ENCODE data around the gene CSE1L. TPM values are rescaled to one million over a fixed set of nuclear protein-coding genes. Genes with fewer than 3 reads are reported as not detected.

Gene CSE1L
- polyA plus RNA-seq, 1 of the 3 experiments (the other 2 are of a cell fraction): 18.8 TPM

GRCh38 chr20:49140411-49140810 lies 94.3 kb downstream of the CSE1L start:
- Histone ChIP-seq H3K36me3 (replicated peaks in 1 of 2; ENCODE audit: control insufficient read depth in 1 of 2, insufficient read depth in 2 of 2, low read length in 1 of 2) (peaks cover 16 to 39% of the 10 kb centered on the region in 2 experiments), H3K27me3 (ENCODE audit: insufficient read depth) (no peaks in the 10 kb centered on the region), H4K20me1 (ENCODE audit: insufficient read depth) (peaks cover 6% of the 10 kb centered on the region), H3K4me2 (no peak overlapping the region), H3K4me3 (ENCODE audit: low read depth in 2 of 2, low read length in 1 of 2) (no peak overlapping the region), H2AFZ (ENCODE audit: low read depth) (no peak overlapping the region), H3F3A (replicated peaks; ENCODE audit: insufficient read depth) (peaks cover 14% of the 10 kb centered on the region), H3K79me2 (ENCODE audit: insufficient read depth) (peaks cover 88% of the 10 kb centered on the region), H3K9me2 (no peaks in the 10 kb centered on the region), H3K27ac (ENCODE audit: low read depth in 2 of 2, low read length in 1 of 2) (peak overlapping the region in 1 of 2 experiments; percentile 7; a peak in 1 of 4 replicates), H3K9ac (no peak overlapping the region), H3K4me1 (ENCODE audit: control insufficient read depth in 1 of 2, insufficient read depth in 2 of 2, low read depth in 1 of 2, low read length in 1 of 2) (no peaks in the 10 kb centered on the region), H3K9me3 (no peaks in the 10 kb centered on the region)
- ChIA-PET POLR2A (no interaction called here), CTCF (interaction anchor here (3.5 kb wide), 1 partner anchor 77 kb away, joined by 26 read pairs; no protein-coding TSS in a partner anchor)
- DNase-seq: no peak
- TF ChIP-seq EP300 (IDR thresholded peaks at IDR 0.05; ENCODE audit: borderline replicate concordance in 1 of 2, low read depth in 1 of 2, low read length in 1 of 2) (no peak), PBX3 (IDR thresholded peaks at IDR 0.05) (peak; percentile 21; the same call in 1 of the 2 replicates), EZH2phosphoT487 (IDR thresholded peaks at IDR 0.05; ENCODE audit: borderline replicate concordance, low read depth) (no peak), TCF12 (IDR thresholded peaks at IDR 0.05) (no peak), ELF1 (IDR thresholded peaks at IDR 0.05) (no peak), TAF1 (IDR thresholded peaks at IDR 0.05; ENCODE audit: borderline replicate concordance, low read depth, low read length) (no peak), NFIC (IDR thresholded peaks at IDR 0.05; ENCODE audit: borderline replicate concordance) (no peak), GABPA (IDR thresholded peaks at IDR 0.05; ENCODE audit: low read depth) (no peak)
- TF ChIP-seq, protein P1, sequence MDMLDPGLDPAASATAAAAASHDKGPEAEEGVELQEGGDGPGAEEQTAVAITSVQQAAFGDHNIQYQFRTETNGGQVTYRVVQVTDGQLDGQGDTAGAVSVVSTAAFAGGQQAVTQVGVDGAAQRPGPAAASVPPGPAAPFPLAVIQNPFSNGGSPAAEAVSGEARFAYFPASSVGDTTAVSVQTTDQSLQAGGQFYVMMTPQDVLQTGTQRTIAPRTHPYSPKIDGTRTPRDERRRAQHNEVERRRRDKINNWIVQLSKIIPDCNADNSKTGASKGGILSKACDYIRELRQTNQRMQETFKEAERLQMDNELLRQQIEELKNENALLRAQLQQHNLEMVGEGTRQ (IDR thresholded peaks at IDR 0.05; ENCODE audit: borderline replicate concordance, low read depth, low read length): no peak
- 90% methylated on average over 2 of the region's 2 CpGs for WGBS (ENCODE audit: low lambda C conversion rate)

GRCh38 chr20:49140834-49141233 lies 94.7 kb downstream of the CSE1L start:
- peaks cover 14% of the 10 kb centered on the region for H3F3A ChIP-seq (replicated peaks; ENCODE audit: insufficient read depth)
- no peak overlapping the region for H3K9ac ChIP-seq
- no peak overlapping the region for H3K4me3 ChIP-seq (ENCODE audit: low read depth in 2 of 2, low read length in 1 of 2)
- H3K9me2 ChIP-seq: no peaks in the 10 kb centered on the region
- no peak overlapping the region for H3K4me2 ChIP-seq
- ChIA-PET CTCF (interaction anchor here (0.5 kb wide), 1 partner anchor 15 kb away, joined by 3 read pairs; no protein-coding TSS in a partner anchor), POLR2A (no interaction called here)
- no peak overlapping the region; a peak in 1 of 4 replicates for H3K27ac ChIP-seq (ENCODE audit: low read depth in 2 of 2, low read length in 1 of 2)
- H4K20me1 ChIP-seq (ENCODE audit: insufficient read depth): peaks cover 6% of the 10 kb centered on the region
- H3K79me2 ChIP-seq (ENCODE audit: insufficient read depth): peaks cover 87% of the 10 kb centered on the region
- no peak for DNase-seq
- WGBS (ENCODE audit: low lambda C conversion rate): 93% methylated on average over 2 of the region's 2 CpGs
- H3K4me1 ChIP-seq (ENCODE audit: control insufficient read depth in 1 of 2, insufficient read depth in 2 of 2, low read depth in 1 of 2, low read length in 1 of 2): no peaks in the 10 kb centered on the region
- no peaks in the 10 kb centered on the region for H3K9me3 ChIP-seq
- H3K27me3 ChIP-seq (ENCODE audit: insufficient read depth): no peaks in the 10 kb centered on the region
- peaks cover 14 to 39% of the 10 kb centered on the region in 2 experiments for H3K36me3 ChIP-seq (replicated peaks in 1 of 2; ENCODE audit: control insufficient read depth in 1 of 2, insufficient read depth in 2 of 2, low read length in 1 of 2)
- H2AFZ ChIP-seq (ENCODE audit: low read depth): no peak overlapping the region
- TF ChIP-seq RXRA (IDR thresholded peaks at IDR 0.05; ENCODE audit: borderline replicate concordance, low read depth) (no peak), RCOR1 (IDR thresholded peaks at IDR 0.05; ENCODE audit: low read length) (no peak)
- TF ChIP-seq, protein P2, sequence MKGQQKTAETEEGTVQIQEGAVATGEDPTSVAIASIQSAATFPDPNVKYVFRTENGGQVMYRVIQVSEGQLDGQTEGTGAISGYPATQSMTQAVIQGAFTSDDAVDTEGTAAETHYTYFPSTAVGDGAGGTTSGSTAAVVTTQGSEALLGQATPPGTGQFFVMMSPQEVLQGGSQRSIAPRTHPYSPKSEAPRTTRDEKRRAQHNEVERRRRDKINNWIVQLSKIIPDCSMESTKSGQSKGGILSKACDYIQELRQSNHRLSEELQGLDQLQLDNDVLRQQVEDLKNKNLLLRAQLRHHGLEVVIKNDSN (IDR thresholded peaks at IDR 0.05; ENCODE audit: borderline replicate concordance, low read depth): no peak

Small RNAs within 50 kb of the gene (small RNA-seq; reads per million reads assigned to genes)
- 0 reads per million in 7 experiments for gene SNAP23P1

Other genes with a start within 250 kb of the CSE1L start
- gene PREX1, start 218.3 kb upstream of the CSE1L start, polyA plus RNA-seq (2012; rRNA removed): 4.2 and 5.3 TPM in 2 replicates
- gene ARFGEF2, start 124.6 kb upstream of the CSE1L start, polyA plus RNA-seq (2012; rRNA removed): 6.1 and 8.4 TPM in 2 replicates
- gene STAU1, start 142.0 kb downstream of the CSE1L start, polyA plus RNA-seq (2012; rRNA removed): 45.2 and 48.2 TPM in 2 replicates
- 51.9 and 52.4 TPM in 2 replicates for gene DDX27, start 173.1 kb downstream of the CSE1L start, polyA plus RNA-seq (2012; rRNA removed)
- gene ZNFX1, start 231.7 kb downstream of the CSE1L start, polyA plus RNA-seq (2012; rRNA removed): 3.9 and 4.6 TPM in 2 replicates

All from SK-N-SH (cell line).